Measurements from ENCODE around the gene SLC3A2. TPM values are rescaled to one million over a fixed set of nuclear protein-coding genes. Genes with fewer than 3 reads are reported as not detected.
"Not testable (repeated sequence)": the region's sequence is repeated elsewhere in the genome, so short reads cannot be mapped to it uniquely, and the experiment has no call there.

SLC3A2 gene
- total RNA-seq, 1 donor from 2014 or later = 32.9 TPM

GRCh38 chr11:62921573-62922188 is 41.0 kb downstream of the SLC3A2 start:
- DNase-seq = no peak
- no peak for ATAC-seq (ENCODE audit: poor library complexity)
- intact Hi-C loops (cut with DNase I) = no loop called here

GRCh38 chr11:62922189-62922589 is 41.5 kb downstream of the SLC3A2 start:
- intact Hi-C loops (cut with DNase I) = no loop called here
- no peak for ATAC-seq (ENCODE audit: poor library complexity)

GRCh38 chr11:62922653-62923431 is 42.1 kb downstream of the SLC3A2 start:
- intact Hi-C loops (cut with DNase I) = no loop called here
- DNase-seq (no peak), ATAC-seq (ENCODE audit: poor library complexity) (no peak)

More at GRCh38 chr11:62922189-62922589, 41.5 kb downstream of the SLC3A2 start:
- DNase-seq = no peak

- ATAC-seq (ENCODE audit: poor library complexity) (no peak), DNase-seq (no peak)
- intact Hi-C loops (cut with DNase I) = no loop called here
These were observed 43.1 kb downstream of the SLC3A2 start for GRCh38 chr11:62923601-62924411.

DNA sequence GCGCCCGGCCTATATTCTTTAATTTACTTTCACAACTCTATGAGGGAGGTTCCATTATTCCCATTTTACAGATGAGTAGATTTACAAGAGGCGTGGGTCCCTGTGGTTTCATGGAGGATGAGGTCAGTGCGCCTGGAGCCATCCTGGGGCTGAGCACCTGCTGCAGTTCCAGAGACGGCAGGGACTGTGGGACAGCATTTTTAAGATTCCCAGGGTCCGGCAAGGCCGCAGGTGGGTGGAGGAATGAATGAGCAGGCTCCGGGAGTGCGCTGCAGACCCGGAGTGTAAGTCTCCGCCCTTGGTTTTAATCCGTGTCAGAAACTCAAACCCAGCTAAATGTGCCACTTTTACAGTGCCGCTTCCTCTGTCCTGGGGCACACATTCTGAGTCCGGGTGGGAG is 44.6 kb downstream of the SLC3A2 start:
- ATAC-seq (ENCODE audit: poor library complexity) = no peak
- DNase-seq = no peak
- intact Hi-C loops (cut with DNase I) = no loop called here

DNA sequence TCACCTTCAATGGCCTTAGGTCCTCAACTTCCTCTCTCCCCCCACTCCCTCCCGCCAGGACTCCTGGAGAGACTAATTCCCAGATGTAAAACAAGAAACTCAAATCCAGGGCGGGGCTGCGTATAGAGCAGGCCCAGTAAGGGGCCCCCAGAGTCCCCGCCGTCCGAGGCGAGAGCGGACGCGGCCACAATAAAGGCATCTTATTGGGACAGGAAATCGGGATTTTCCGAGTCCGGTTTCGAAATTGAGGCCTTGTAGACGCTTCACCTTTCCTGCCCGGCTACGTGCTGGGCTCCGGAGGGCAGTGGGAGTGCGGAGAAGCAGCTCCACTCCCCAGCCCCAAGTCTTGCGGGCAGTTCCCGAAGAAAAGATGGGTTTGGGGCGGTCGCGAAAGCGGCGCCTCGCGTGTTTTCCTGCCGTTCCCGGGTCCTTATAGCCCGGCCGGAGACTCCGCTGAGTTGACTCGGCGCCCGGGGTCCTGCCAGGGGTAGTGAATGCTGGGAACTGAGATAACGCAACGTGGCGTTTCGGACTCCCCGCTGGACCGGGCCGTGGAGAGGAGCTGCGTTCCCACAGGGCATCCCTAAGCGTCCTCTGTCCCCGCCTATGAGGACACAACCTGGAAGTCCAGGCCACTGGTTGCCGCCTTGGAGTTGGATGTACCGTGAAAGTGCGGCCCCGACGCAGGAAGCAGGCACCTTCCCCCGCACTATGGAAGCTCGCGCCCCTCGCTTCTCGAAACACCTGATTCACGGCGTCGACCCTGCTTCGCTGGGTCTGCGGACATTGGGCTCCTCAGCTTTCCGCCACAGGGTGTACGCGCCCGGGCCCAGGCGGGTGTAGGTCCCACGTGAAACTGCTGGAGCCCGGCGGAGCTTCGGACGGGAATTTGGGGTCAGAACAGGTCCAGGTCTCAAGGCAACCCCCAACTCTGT is 45.3 kb downstream of the SLC3A2 start:
- DNase-seq = no peak
- peak; percentile 19 for ATAC-seq (ENCODE audit: poor library complexity)
- intact Hi-C loops (cut with DNase I) = no loop called here

DNA sequence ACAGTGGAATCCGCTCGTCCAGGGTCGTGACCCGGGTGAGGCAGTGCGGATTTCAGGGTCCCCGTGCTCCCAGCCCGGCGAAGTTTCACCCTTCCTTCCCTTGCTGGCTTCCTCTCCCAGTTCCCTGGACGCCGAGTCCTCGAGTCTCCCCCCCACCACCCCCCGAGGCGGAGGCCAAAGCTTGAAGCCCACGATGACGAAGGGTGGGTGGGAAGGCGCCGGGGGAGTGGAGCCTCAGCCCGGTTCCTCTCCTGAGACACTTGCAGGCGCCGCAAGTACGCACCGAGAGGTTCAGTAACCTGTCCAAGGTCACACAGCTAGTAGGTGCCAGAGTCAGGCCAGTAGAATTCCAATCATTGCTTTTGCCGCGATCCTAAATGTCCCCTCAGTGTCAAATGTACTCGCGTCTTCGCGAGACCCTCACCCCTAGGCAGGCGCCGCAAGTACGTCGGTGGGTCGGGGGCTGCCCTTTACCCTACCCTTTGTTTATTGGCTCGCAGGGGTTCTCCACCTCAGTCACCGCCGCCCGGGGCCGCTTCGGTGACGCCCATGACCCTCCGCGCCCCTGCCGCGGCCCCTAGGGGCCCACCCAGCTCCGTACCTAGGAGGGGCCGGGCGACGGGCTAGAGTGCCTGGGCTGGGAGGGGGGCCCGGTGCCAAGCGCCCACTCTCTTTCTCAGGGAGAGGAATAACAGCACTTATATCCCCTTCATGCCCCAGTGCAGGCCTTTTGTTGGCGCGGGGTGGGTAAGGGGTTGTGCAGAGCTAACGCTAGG is 46.2 kb downstream of the SLC3A2 start:
- intact Hi-C loops (cut with DNase I) = no loop called here
- no peak for DNase-seq
- no peak for ATAC-seq (ENCODE audit: poor library complexity)

DNA sequence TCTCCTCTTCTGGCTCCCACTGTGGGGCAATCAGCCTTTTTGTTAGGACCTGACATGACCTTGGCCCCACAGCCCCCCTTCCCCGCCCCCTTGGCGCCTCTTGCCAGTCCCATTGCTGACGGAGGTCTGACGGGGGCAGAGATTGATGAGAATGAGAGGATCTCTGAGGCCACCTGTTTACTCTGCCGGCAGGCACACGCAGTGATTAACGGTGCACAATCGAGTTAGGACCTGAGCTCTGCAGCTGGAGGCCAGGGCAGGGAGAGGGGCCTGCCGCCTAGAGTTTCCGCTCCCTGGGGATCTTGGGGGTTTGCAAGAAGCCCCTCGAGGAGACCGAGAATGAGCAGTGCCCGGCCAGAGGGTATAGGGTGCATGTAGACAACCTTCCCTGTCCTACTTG is 47.3 kb downstream of the SLC3A2 start:
- no peak for DNase-seq
- intact Hi-C loops (cut with DNase I) = no loop called here
- no peak for ATAC-seq (ENCODE audit: poor library complexity)

DNA sequence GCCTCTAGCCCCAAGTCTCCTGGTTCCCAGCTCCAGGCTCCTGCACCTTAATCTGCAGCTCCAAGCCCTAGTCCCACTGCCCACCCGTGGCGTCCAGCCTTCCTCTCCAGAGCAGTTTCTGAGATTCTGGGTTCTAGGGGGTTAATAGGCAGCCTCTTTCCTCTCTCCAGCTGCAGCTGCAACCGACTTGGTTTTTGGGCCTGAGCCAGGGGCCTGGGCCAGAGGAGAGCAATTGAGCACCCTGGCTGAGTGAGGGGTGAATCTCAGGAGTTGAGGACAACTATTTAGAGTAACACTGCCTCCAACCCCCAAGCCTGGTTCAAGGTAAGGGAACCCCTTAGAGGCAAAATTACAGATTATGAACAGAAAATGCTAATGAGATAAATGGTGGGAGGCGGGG is 49.5 kb downstream of the SLC3A2 start:
- no peak for DNase-seq
- intact Hi-C loops (cut with DNase I) = no loop called here
- ATAC-seq (ENCODE audit: poor library complexity) = peak; percentile 47

GRCh38 chr11:62930666-62931065 is 50.0 kb downstream of the SLC3A2 start:
- no peak for DNase-seq
- intact Hi-C loops (cut with DNase I) = no loop called here
- ATAC-seq (ENCODE audit: poor library complexity) = no peak

DNA sequence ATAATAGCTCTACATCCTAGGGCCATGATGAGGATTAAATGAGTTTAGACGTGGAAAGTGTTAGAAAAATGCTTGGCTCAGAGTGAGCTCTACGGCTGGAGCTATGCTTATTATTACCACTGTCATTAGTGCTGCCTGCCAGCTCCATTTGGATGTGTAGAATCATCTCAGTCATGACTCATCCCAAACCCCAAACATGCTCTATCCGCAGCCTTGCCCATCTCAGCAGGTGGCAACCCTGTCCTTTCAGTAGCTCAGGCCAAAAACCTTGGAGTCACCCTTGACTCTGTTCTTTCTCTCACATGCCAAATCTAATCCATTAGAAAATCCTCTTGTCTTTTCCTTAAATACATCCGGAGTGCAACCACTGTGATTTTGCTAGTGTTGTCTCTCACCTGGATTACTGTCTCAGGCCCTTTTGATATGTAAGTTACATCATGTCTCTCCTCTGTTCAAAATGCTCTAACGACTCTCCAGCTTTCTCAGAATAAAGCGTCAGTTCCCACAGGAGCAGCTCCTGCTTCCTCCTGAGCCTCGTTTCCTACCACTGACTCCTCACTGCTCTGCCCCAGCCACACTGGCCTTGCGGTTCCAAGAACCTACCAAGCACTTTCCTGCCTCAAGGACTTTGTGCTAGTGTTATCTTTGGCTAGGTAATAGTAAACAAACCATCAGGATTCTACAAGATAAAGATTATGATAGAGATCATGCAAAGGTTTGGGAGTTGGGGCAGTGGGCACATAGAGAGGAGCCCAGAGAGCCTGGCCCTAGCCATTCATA is 51.0 kb downstream of the SLC3A2 start:
- ATAC-seq (ENCODE audit: poor library complexity) (no peak), DNase-seq (no peak)
- intact Hi-C loops (cut with DNase I) = no loop called here

GRCh38 chr11:62933285-62933684 is 52.6 kb downstream of the SLC3A2 start:
- intact Hi-C loops (cut with DNase I) = no loop called here
- DNase-seq (no peak), ATAC-seq (ENCODE audit: poor library complexity) (no peak)

GRCh38 chr11:62933750-62934495 is 53.2 kb downstream of the SLC3A2 start:
- no peak for DNase-seq
- intact Hi-C loops (cut with DNase I) = no loop called here
- ATAC-seq (ENCODE audit: poor library complexity) = no peak

GRCh38 chr11:62934496-62934785 is 53.7 kb downstream of the SLC3A2 start:
- intact Hi-C loops (cut with DNase I) = no loop called here
- DNase-seq (no peak), ATAC-seq (ENCODE audit: poor library complexity) (no peak)

- ATAC-seq (ENCODE audit: poor library complexity); intact Hi-C loops (cut with DNase I); DNase-seq: not testable (repeated sequence)
These were observed 56.8 kb downstream of the SLC3A2 start for GRCh38 chr11:62937528-62937927.

Measured in Right ventricle myocardium superior (tissue), 1 donor.